ENCODE measurements around the gene UBXN1. TPM values are rescaled to one million over a fixed set of nuclear protein-coding genes. Genes with fewer than 3 reads are reported as not detected.
A peak's percentile ranks its signal among the peaks of the same experiment; 100 is the strongest.
"Not testable (repeated sequence)": the region's sequence is repeated elsewhere in the genome, so short reads cannot be mapped to it uniquely, and the experiment has no call there.

The UBXN1 gene
- polyA plus RNA-seq, 2 donors: 109 to 127 TPM

GRCh38 chr11:62709247-62710000 lies 30.6 kb upstream of the UBXN1 start:
- H3K4me3 ChIP-seq (ENCODE audit: low read depth in 1 of 2, low read length in 2 of 2): peak overlapping the region; percentile 43 to 58
- H3K27me3 ChIP-seq (ENCODE audit: control insufficient read depth in 1 of 2, insufficient read depth in 2 of 2, low read length in 2 of 2): no peaks in the 10 kb centered on the region
- 1 to 2% methylated on average over 47 of the region's 47 CpGs for WGBS, 2 donors
- H3K9me3 ChIP-seq (ENCODE audit: control insufficient read depth in 2 of 2, insufficient read depth in 1 of 2, low read depth in 1 of 2, low read length in 1 of 2): no peaks in the 10 kb centered on the region
- H3K36me3 ChIP-seq (ENCODE audit: control insufficient read depth in 2 of 2, insufficient read depth in 2 of 2, low read length in 1 of 2): peaks cover 5 to 10% of the 10 kb centered on the region in 2 donors
- peak overlapping the region; percentile 97 to 98 for H3K27ac ChIP-seq (ENCODE audit: low read depth in 2 of 2, low read length in 1 of 2)
- H3K4me1 ChIP-seq (ENCODE audit: control insufficient read depth in 2 of 2, insufficient read depth in 2 of 2, low read length in 1 of 2): peaks cover 3 to 14% of the 10 kb centered on the region in 2 donors

DNA sequence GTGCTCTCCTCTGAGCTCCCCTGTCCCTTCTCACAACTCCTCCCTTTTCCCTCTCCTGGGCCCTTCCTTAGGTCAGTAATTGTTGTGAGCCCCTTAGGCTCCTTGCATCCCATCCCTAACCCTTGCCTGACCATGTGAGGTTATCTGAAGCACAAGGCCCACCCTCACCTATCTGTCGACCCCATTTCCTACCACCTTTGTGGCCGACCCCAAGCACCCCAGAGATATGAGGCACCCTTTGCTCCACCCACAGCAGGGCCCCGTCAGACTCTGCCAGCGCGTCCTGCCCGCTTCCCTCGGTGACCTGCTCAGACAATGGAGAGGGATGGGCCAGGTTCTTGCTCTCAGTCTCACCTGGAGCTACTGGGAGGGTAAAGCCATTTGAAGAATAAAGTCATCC lies 29.9 kb upstream of the UBXN1 start:
- H3K36me3 ChIP-seq (ENCODE audit: control insufficient read depth in 2 of 2, insufficient read depth in 2 of 2, low read length in 1 of 2): peaks cover 5 to 8% of the 10 kb centered on the region in 2 donors
- peaks cover 3 to 14% of the 10 kb centered on the region in 2 donors for H3K4me1 ChIP-seq (ENCODE audit: control insufficient read depth in 2 of 2, insufficient read depth in 2 of 2, low read length in 1 of 2)
- no peaks in the 10 kb centered on the region for H3K27me3 ChIP-seq (ENCODE audit: control insufficient read depth in 1 of 2, insufficient read depth in 2 of 2, low read length in 2 of 2)
- WGBS, 2 donors: 1 to 2% methylated on average over 7 of the region's 7 CpGs
- H3K27ac ChIP-seq (ENCODE audit: low read depth in 2 of 2, low read length in 1 of 2): peak overlapping the region; percentile 97 to 98
- peak overlapping the region; percentile 43 to 58 for H3K4me3 ChIP-seq (ENCODE audit: low read depth in 1 of 2, low read length in 2 of 2)
- H3K9me3 ChIP-seq (ENCODE audit: control insufficient read depth in 2 of 2, insufficient read depth in 1 of 2, low read depth in 1 of 2, low read length in 1 of 2): no peaks in the 10 kb centered on the region

GRCh38 chr11:62708392-62708791 lies 29.5 kb upstream of the UBXN1 start:
- WGBS, 2 donors: 61 to 72% methylated on average over 5 of the region's 5 CpGs
- Histone ChIP-seq H3K4me3 (ENCODE audit: low read depth in 1 of 2, low read length in 2 of 2) (peak overlapping the region in 1 of 2 donors; percentile 58), H3K27ac (ENCODE audit: low read depth in 2 of 2, low read length in 1 of 2) (peak overlapping the region; percentile 97 to 98), H3K36me3 (ENCODE audit: control insufficient read depth in 2 of 2, insufficient read depth in 2 of 2, low read length in 1 of 2) (peaks cover under 1 to 6% of the 10 kb centered on the region in 2 donors), H3K27me3 (ENCODE audit: control insufficient read depth in 1 of 2, insufficient read depth in 2 of 2, low read length in 2 of 2) (no peaks in the 10 kb centered on the region), H3K9me3 (ENCODE audit: control insufficient read depth in 2 of 2, insufficient read depth in 1 of 2, low read depth in 1 of 2, low read length in 1 of 2) (no peaks in the 10 kb centered on the region), H3K4me1 (ENCODE audit: control insufficient read depth in 2 of 2, insufficient read depth in 2 of 2, low read length in 1 of 2) (peaks cover 3 to 14% of the 10 kb centered on the region in 2 donors)

DNA sequence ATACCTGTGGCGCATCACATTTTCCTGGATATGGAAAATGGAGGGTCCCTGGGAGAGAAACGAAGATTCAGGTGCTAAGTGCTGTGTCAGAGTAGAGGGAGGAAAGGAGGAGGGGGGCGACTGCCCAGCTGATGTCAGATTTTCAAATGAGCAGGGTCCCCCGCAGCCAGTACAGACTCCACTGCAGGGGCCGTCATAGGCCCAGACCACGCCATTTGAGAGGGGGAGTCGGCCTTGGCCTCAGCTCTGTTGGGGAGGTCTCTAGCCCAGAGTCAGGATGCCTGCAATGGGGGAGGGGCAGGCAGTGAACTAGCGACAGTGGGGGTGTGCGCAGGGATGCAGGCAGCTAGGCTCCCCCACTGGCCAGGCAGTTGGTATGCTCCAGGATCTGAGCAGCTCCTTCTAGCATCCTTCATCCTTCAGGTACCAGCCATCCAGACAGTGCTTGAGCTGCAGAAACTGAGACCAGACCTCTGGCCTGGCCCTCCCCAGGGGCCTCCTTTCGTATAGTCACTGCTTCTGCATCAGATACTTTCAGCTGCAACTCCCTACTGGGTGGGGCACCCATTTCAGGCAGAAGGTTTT lies 28.5 kb upstream of the UBXN1 start, which contains the start of the genes BSCL2 and GNG3:
TSS of gene BSCL2 (minus strand) at position 148 of the 585 bp plus-strand sequence. CDS start 229 bp downstream, outside the sequence.
TSS of gene GNG3 (plus strand) at position 400 of the 585 bp plus-strand sequence. CDS start 620 bp downstream, outside the sequence.
- peaks cover 3 to 14% of the 10 kb centered on the region in 2 donors for H3K4me1 ChIP-seq (ENCODE audit: control insufficient read depth in 2 of 2, insufficient read depth in 2 of 2, low read length in 1 of 2)
- peaks cover 0 to 4% of the 10 kb centered on the region in 2 donors for H3K36me3 ChIP-seq (ENCODE audit: control insufficient read depth in 2 of 2, insufficient read depth in 2 of 2, low read length in 1 of 2)
- peak within 1 kb of the TSS; percentile 97 to 98 for H3K27ac ChIP-seq (ENCODE audit: low read depth in 2 of 2, low read length in 1 of 2)
- WGBS, 2 donors: 83% methylated on average over 10 of the region's 10 CpGs
- no peaks in the 10 kb centered on the region for H3K27me3 ChIP-seq (ENCODE audit: control insufficient read depth in 1 of 2, insufficient read depth in 2 of 2, low read length in 2 of 2)
- H3K9me3 ChIP-seq (ENCODE audit: control insufficient read depth in 2 of 2, insufficient read depth in 1 of 2, low read depth in 1 of 2, low read length in 1 of 2): no peaks in the 10 kb centered on the region
- peak within 1 kb of the TSS; percentile 27 to 93 for H3K4me3 ChIP-seq (ENCODE audit: low read depth in 1 of 2, low read length in 2 of 2)

DNA sequence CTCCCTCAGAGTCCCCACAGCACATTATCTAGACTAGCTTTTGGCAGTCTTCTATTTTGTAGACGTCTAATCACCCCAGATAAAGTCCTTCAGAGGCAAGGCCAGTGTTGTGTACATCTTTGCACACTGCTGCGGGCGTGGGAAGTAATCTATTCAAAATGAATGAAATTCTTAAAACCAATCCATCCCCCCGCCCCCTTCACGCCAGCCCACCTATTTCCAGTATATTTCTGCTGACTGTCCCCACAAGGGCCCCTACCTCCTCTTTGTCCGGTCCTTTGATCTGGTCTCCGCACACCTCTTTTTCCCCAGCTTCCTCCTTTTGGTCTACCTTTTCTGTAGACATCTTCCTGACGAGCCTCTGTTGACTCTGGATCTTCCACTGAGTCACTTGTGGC lies 28.0 kb upstream of the UBXN1 start:
- H3K9me3 ChIP-seq (ENCODE audit: control insufficient read depth in 2 of 2, insufficient read depth in 1 of 2, low read depth in 1 of 2, low read length in 1 of 2): no peaks in the 10 kb centered on the region
- H3K4me3 ChIP-seq (ENCODE audit: low read depth in 1 of 2, low read length in 2 of 2): peak overlapping the region in 1 of 2 donors; percentile 93
- H3K27me3 ChIP-seq (ENCODE audit: control insufficient read depth in 1 of 2, insufficient read depth in 2 of 2, low read length in 2 of 2): no peaks in the 10 kb centered on the region
- WGBS, 2 donors: 69 to 76% methylated on average over 8 of the region's 8 CpGs
- peaks cover 0 to 2% of the 10 kb centered on the region in 2 donors for H3K36me3 ChIP-seq (ENCODE audit: control insufficient read depth in 2 of 2, insufficient read depth in 2 of 2, low read length in 1 of 2)
- H3K4me1 ChIP-seq (ENCODE audit: control insufficient read depth in 2 of 2, insufficient read depth in 2 of 2, low read length in 1 of 2): peaks cover 3 to 14% of the 10 kb centered on the region in 2 donors
- peak overlapping the region; percentile 74 to 90 for H3K27ac ChIP-seq (ENCODE audit: low read depth in 2 of 2, low read length in 1 of 2)

- Histone ChIP-seq H3K4me1 (ENCODE audit: control insufficient read depth in 2 of 2, insufficient read depth in 2 of 2, low read length in 1 of 2) (peaks cover 3 to 14% of the 10 kb centered on the region in 2 donors), H3K4me3 (ENCODE audit: low read depth in 1 of 2, low read length in 2 of 2) (peak overlapping the region; percentile 79 to 93), H3K27me3 (ENCODE audit: control insufficient read depth in 1 of 2, insufficient read depth in 2 of 2, low read length in 2 of 2) (no peaks in the 10 kb centered on the region), H3K9me3 (ENCODE audit: control insufficient read depth in 2 of 2, insufficient read depth in 1 of 2, low read depth in 1 of 2, low read length in 1 of 2) (no peaks in the 10 kb centered on the region), H3K27ac (ENCODE audit: low read depth in 2 of 2, low read length in 1 of 2) (peak overlapping the region; percentile 83 to 93), H3K36me3 (ENCODE audit: control insufficient read depth in 2 of 2, insufficient read depth in 2 of 2, low read length in 1 of 2) (peaks cover 0 to 2% of the 10 kb centered on the region in 2 donors)
- 5% methylated on average over 67 to 73 of the region's 73 CpGs for WGBS, 2 donors
These were observed 27.3 kb upstream of the UBXN1 start for GRCh38 chr11:62705880-62706849.

- Histone ChIP-seq H3K9me3 (ENCODE audit: control insufficient read depth in 2 of 2, insufficient read depth in 1 of 2, low read depth in 1 of 2, low read length in 1 of 2) (no peaks in the 10 kb centered on the region), H3K4me3 (ENCODE audit: low read depth in 1 of 2, low read length in 2 of 2) (peak overlapping the region in 1 of 2 donors; percentile 93), H3K27me3 (ENCODE audit: control insufficient read depth in 1 of 2, insufficient read depth in 2 of 2, low read length in 2 of 2) (no peaks in the 10 kb centered on the region), H3K36me3 (ENCODE audit: control insufficient read depth in 2 of 2, insufficient read depth in 2 of 2, low read length in 1 of 2) (no peaks in the 10 kb centered on the region), H3K27ac (ENCODE audit: low read depth in 2 of 2, low read length in 1 of 2) (peak overlapping the region; percentile 83 to 93), H3K4me1 (ENCODE audit: control insufficient read depth in 2 of 2, insufficient read depth in 2 of 2, low read length in 1 of 2) (peaks cover 3 to 14% of the 10 kb centered on the region in 2 donors)
- WGBS, 2 donors: 37 to 50% methylated on average over 7 of the region's 7 CpGs
These were observed 26.5 kb upstream of the UBXN1 start for GRCh38 chr11:62705413-62705812.

DNA sequence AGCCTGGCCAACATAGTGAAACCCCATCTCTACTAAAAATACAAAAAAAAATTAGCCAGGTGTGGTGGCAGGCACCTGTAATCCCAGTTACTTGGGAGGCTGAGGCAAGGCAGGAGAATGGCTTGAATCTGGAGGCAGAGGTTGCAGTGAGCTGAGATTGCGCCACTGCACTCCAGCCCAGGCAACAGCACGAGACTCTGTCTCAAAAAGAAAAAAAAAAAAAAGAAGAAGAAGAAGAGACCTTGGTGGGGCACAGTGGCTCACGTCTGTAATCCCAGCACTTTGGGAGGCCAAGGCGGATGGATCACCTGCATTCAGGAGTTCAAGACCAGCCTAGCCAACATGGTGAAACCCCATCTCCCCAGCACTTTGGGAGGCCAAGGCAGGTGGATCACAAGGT lies 25.0 kb upstream of the UBXN1 start:
- H3K9me3 ChIP-seq (ENCODE audit: control insufficient read depth in 2 of 2, insufficient read depth in 1 of 2, low read depth in 1 of 2, low read length in 1 of 2); H3K4me3 ChIP-seq (ENCODE audit: low read depth in 1 of 2, low read length in 2 of 2); H3K4me1 ChIP-seq (ENCODE audit: control insufficient read depth in 2 of 2, insufficient read depth in 2 of 2, low read length in 1 of 2); H3K36me3 ChIP-seq (ENCODE audit: control insufficient read depth in 2 of 2, insufficient read depth in 2 of 2, low read length in 1 of 2); H3K27ac ChIP-seq (ENCODE audit: low read depth in 2 of 2, low read length in 1 of 2); H3K27me3 ChIP-seq (ENCODE audit: control insufficient read depth in 1 of 2, insufficient read depth in 2 of 2, low read length in 2 of 2): not testable (repeated sequence)
- 79 to 95% methylated on average over 4 of the region's 4 CpGs for WGBS, 2 donors

- Histone ChIP-seq H3K4me3 (ENCODE audit: low read depth in 1 of 2, low read length in 2 of 2) (no peak overlapping the region), H3K36me3 (ENCODE audit: control insufficient read depth in 2 of 2, insufficient read depth in 2 of 2, low read length in 1 of 2) (no peaks in the 10 kb centered on the region), H3K27me3 (ENCODE audit: control insufficient read depth in 1 of 2, insufficient read depth in 2 of 2, low read length in 2 of 2) (no peaks in the 10 kb centered on the region), H3K4me1 (ENCODE audit: control insufficient read depth in 2 of 2, insufficient read depth in 2 of 2, low read length in 1 of 2) (peaks cover 3 to 4% of the 10 kb centered on the region in 2 donors), H3K9me3 (ENCODE audit: control insufficient read depth in 2 of 2, insufficient read depth in 1 of 2, low read depth in 1 of 2, low read length in 1 of 2) (no peaks in the 10 kb centered on the region), H3K27ac (ENCODE audit: low read depth in 2 of 2, low read length in 1 of 2) (peak overlapping the region in 1 of 2 donors; percentile 79)
- 76 to 79% methylated on average over 11 of the region's 11 CpGs for WGBS, 2 donors
These were observed 23.4 kb upstream of the UBXN1 start for GRCh38 chr11:62702246-62702645.
